KMS-11 (cell line): ENCODE results near the gene CD6.

Experiments
- H2AFZ ChIP-seq: fragments of 200-600 bp; sonication (generic); 2 replicates; pipeline ENCODE4 v1.6.1; 2016; ENCODE audit warnings: antibody characterized with exemption, mixed run types, low read depth
- H3K27ac ChIP-seq: fragments of 200-600 bp; sonication (generic); 2 replicates; pipeline ENCODE4 v1.6.1; 2016; ENCODE audit warnings: mild to moderate bottlenecking, mixed run types
- H3K27me3 ChIP-seq: fragments of 200-600 bp; sonication (generic); 2 replicates; pipeline ENCODE4 v1.6.1; 2017; ENCODE audit warnings: mild to moderate bottlenecking, low read depth, mixed run types, moderate library complexity; ENCODE audit not compliant: insufficient read depth
- H3K36me3 ChIP-seq: fragments of 200-600 bp; sonication (generic); 2 replicates; pipeline ENCODE4 v1.6.1; 2017; ENCODE audit warnings: mild to moderate bottlenecking, mixed run types; ENCODE audit not compliant: insufficient read depth
- H3K4me1 ChIP-seq: fragments of 200-600 bp; sonication (generic); 2 replicates; pipeline ENCODE4 v1.6.1; 2016; ENCODE audit warnings: mild to moderate bottlenecking, low read depth, mixed run types; ENCODE audit not compliant: poor library complexity, severe bottlenecking
- H3K4me2 ChIP-seq: fragments of 200-600 bp; sonication (generic); 2 replicates; pipeline ENCODE4 v1.7.0; 2016; ENCODE audit warnings: mild to moderate bottlenecking, mixed run types
- H3K4me3 ChIP-seq: fragments of 200-600 bp; sonication (generic); IDR thresholded peaks from 2 replicates; pipeline ENCODE4 v1.6.1; 2017; ENCODE audit warnings: low read depth, low read length, mixed read lengths; ENCODE audit not compliant: insufficient read depth
- H3K79me2 ChIP-seq: fragments of 200-600 bp; sonication (generic); 2 replicates; pipeline ENCODE4 v1.6.1; 2016; ENCODE audit warnings: low read depth, mixed run types; ENCODE audit not compliant: insufficient read depth
- H3K9ac ChIP-seq: fragments of 200-600 bp; sonication (generic); 2 replicates; pipeline ENCODE4 v1.6.1; 2016; ENCODE audit warnings: mild to moderate bottlenecking, mixed run types
- H4K20me1 ChIP-seq: fragments of 200-600 bp; sonication (generic); 2 replicates; pipeline ENCODE4 v1.6.1; 2016; ENCODE audit warnings: mild to moderate bottlenecking, mixed run types; ENCODE audit not compliant: insufficient read depth
- CTCF ChIP-seq: fragments of 200-600 bp; sonication (generic); conservative IDR thresholded peaks from 2 replicates; pipeline ENCODE4 v1.6.1; 2017; ENCODE audit warnings: low read depth, mild to moderate bottlenecking, antibody characterized with exemption, low read length, moderate library complexity, mixed read lengths

CD6 gene

GRCh38 chr11:60959431-60959830, 12.0 kb upstream of the CD6 start:
- H2AFZ ChIP-seq = no peak overlapping the region
- no peaks in the 10 kb centered on the region for H3K27me3 ChIP-seq
- H3K4me2 ChIP-seq = no peak overlapping the region
- no peaks in the 10 kb centered on the region for H4K20me1 ChIP-seq
- H3K9ac ChIP-seq = no peak overlapping the region
- no peaks in the 10 kb centered on the region for H3K4me1 ChIP-seq
- H3K27ac ChIP-seq = no peak overlapping the region
- H3K79me2 ChIP-seq = no peaks in the 10 kb centered on the region
- no peak for TF ChIP-seq CTCF
- H3K36me3 ChIP-seq = no peaks in the 10 kb centered on the region
- no peak overlapping the region for H3K4me3 ChIP-seq

DNA sequence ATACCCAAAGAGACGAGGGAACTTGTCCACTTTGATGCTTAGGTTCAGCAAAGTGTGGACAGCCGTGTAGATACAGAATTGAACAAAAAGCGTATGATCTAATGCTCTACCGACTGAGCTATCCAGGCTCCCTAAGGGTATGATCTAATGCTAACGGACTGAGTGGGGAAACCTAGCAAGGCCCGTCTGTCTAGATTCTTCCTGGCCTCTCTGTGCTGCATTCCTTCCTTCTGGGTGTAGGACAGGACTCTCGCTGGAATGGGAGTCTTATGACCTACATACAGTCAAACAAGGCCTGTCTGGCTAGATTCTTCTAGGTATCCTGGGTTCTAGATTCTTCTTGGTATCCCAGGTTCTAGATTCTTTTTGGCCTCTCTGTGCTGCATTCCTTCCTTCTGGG, 11.1 kb upstream of the CD6 start:
- Histone ChIP-seq H3K36me3 (no peaks in the 10 kb centered on the region), H3K27ac (no peak overlapping the region), H3K79me2 (no peaks in the 10 kb centered on the region), H3K9ac (no peak overlapping the region), H4K20me1 (no peaks in the 10 kb centered on the region), H3K4me1 (no peaks in the 10 kb centered on the region), H2AFZ (no peak overlapping the region), H3K4me2 (no peak overlapping the region), H3K27me3 (no peaks in the 10 kb centered on the region), H3K4me3 (no peak overlapping the region)
- no peak for TF ChIP-seq CTCF

GRCh38 chr11:60964801-60965200, 6.7 kb upstream of the CD6 start:
- Histone ChIP-seq H3K9ac (no peak overlapping the region), H3K79me2 (no peaks in the 10 kb centered on the region), H3K4me1 (no peaks in the 10 kb centered on the region), H3K4me2 (no peak overlapping the region), H3K36me3 (no peaks in the 10 kb centered on the region), H2AFZ (no peak overlapping the region), H3K27ac (no peak overlapping the region), H3K27me3 (no peaks in the 10 kb centered on the region), H4K20me1 (no peaks in the 10 kb centered on the region), H3K4me3 (no peak overlapping the region)
- TF ChIP-seq CTCF = no peak

GRCh38 chr11:60966890-60967289, 4.6 kb upstream of the CD6 start:
- Histone ChIP-seq H2AFZ (no peak overlapping the region), H3K9ac (no peak overlapping the region), H3K27me3 (no peaks in the 10 kb centered on the region), H3K79me2 (no peaks in the 10 kb centered on the region), H3K36me3 (no peaks in the 10 kb centered on the region), H3K4me2 (no peak overlapping the region), H3K4me3 (no peak overlapping the region), H3K27ac (no peak overlapping the region), H3K4me1 (no peaks in the 10 kb centered on the region), H4K20me1 (no peaks in the 10 kb centered on the region)
- no peak for TF ChIP-seq CTCF

DNA sequence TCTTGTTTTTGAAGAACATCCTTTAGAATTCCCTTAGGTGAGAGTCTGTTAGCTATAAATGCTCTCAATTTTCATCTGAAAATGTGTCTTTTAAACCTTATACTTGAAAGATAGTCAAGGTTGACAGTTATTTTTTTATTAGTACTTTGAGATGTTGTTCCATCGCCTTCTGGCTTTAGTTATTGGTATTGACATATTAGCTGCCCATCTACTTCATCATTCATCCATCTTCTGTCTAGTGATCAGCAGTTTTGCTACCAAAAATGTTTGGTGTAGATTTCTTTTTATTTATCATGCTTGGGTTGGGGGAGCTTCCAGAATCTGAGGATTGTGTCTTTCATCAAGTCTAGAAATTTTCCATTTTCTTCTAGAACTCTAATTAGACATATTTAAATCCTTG, 3.3 kb upstream of the CD6 start:
- H3K27ac ChIP-seq = no peak overlapping the region
- no peak overlapping the region for H3K4me3 ChIP-seq
- H3K27me3 ChIP-seq = no peaks in the 10 kb centered on the region
- no peak overlapping the region for H3K4me2 ChIP-seq
- no peaks in the 10 kb centered on the region for H4K20me1 ChIP-seq
- H2AFZ ChIP-seq = no peak overlapping the region
- no peaks in the 10 kb centered on the region for H3K79me2 ChIP-seq
- no peak overlapping the region for H3K9ac ChIP-seq
- no peaks in the 10 kb centered on the region for H3K4me1 ChIP-seq
- no peaks in the 10 kb centered on the region for H3K36me3 ChIP-seq
- TF ChIP-seq CTCF = no peak
